ENCODE measurements around the gene MSI2. TPM values are rescaled to one million over a fixed set of nuclear protein-coding genes. Genes with fewer than 3 reads are reported as not detected.

The MSI2 gene
- total RNA-seq, 4 donors from 2014 or later: 19.7 to 35.8 (median 22.4) TPM

- H3K4me3 ChIP-seq: no peak overlapping the region
- no peaks in the 10 kb centered on the region for H3K9me3 ChIP-seq
- H3K27ac ChIP-seq: no peak overlapping the region
- no peaks in the 10 kb centered on the region for H3K36me3 ChIP-seq
- TF ChIP-seq CTCF (IDR thresholded peaks at IDR 0.05) (no peak), POLR2AphosphoS5 (IDR thresholded peaks at IDR 0.05) (no peak), EP300 (IDR thresholded peaks at IDR 0.05) (no peak), POLR2A (IDR thresholded peaks at IDR 0.05) (no peak)
- no peaks in the 10 kb centered on the region for H3K4me1 ChIP-seq
- H3K27me3 ChIP-seq: no peaks in the 10 kb centered on the region
- WGBS: 93% methylated on average over 11 of the region's 11 CpGs
- no peak for DNase-seq (ENCODE audit: low spot score in 2 of 2)
These were observed 294.5 kb downstream of the MSI2 start for GRCh38 chr17:57550668-57551315.

- TF ChIP-seq POLR2AphosphoS5 (IDR thresholded peaks at IDR 0.05) (no peak), POLR2A (IDR thresholded peaks at IDR 0.05) (no peak), CTCF (IDR thresholded peaks at IDR 0.05) (no peak), EP300 (IDR thresholded peaks at IDR 0.05) (no peak)
- WGBS: 87% methylated on average over 12 of the region's 14 CpGs
- Histone ChIP-seq H3K27me3 (no peaks in the 10 kb centered on the region), H3K9me3 (no peaks in the 10 kb centered on the region), H3K36me3 (no peaks in the 10 kb centered on the region), H3K27ac (no peak overlapping the region), H3K4me3 (no peak overlapping the region), H3K4me1 (no peaks in the 10 kb centered on the region)
- no peak for DNase-seq (ENCODE audit: low spot score in 2 of 2)
These were observed 295.2 kb downstream of the MSI2 start for GRCh38 chr17:57551321-57552079.

- WGBS: 55% methylated on average over 10 of the region's 11 CpGs
- H3K9me3 ChIP-seq: no peaks in the 10 kb centered on the region
- TF ChIP-seq POLR2AphosphoS5 (IDR thresholded peaks at IDR 0.05): no peak
- peak in 1 of 2 donors; percentile 49 for TF ChIP-seq CTCF (IDR thresholded peaks at IDR 0.05)
- H3K4me1 ChIP-seq: peaks cover 3% of the 10 kb centered on the region
- no peak for DNase-seq (ENCODE audit: low spot score in 2 of 2)
- H3K36me3 ChIP-seq: no peaks in the 10 kb centered on the region
- H3K27ac ChIP-seq: no peak overlapping the region
- no peak overlapping the region for H3K4me3 ChIP-seq
- no peaks in the 10 kb centered on the region for H3K27me3 ChIP-seq
These were observed 295.8 kb downstream of the MSI2 start for GRCh38 chr17:57552114-57552624.

- H3K36me3 ChIP-seq: no peaks in the 10 kb centered on the region
- no peak overlapping the region for H3K4me3 ChIP-seq
- no peaks in the 10 kb centered on the region for H3K27me3 ChIP-seq
- no peak for DNase-seq (ENCODE audit: low spot score in 2 of 2)
- no peak overlapping the region for H3K27ac ChIP-seq
- 66% methylated on average over 12 of the region's 12 CpGs for WGBS
- TF ChIP-seq EP300 (IDR thresholded peaks at IDR 0.05) (no peak), POLR2AphosphoS5 (IDR thresholded peaks at IDR 0.05) (no peak), CTCF (IDR thresholded peaks at IDR 0.05) (no peak), POLR2A (IDR thresholded peaks at IDR 0.05) (no peak)
- no peaks in the 10 kb centered on the region for H3K9me3 ChIP-seq
- H3K4me1 ChIP-seq: peaks cover 12% of the 10 kb centered on the region
These were observed 297.2 kb downstream of the MSI2 start for GRCh38 chr17:57553526-57553925.

Measured in suprapubic skin (tissue), 4 donors.